ENCODE measurements around the gene RGS17.

RGS17 gene

DNA sequence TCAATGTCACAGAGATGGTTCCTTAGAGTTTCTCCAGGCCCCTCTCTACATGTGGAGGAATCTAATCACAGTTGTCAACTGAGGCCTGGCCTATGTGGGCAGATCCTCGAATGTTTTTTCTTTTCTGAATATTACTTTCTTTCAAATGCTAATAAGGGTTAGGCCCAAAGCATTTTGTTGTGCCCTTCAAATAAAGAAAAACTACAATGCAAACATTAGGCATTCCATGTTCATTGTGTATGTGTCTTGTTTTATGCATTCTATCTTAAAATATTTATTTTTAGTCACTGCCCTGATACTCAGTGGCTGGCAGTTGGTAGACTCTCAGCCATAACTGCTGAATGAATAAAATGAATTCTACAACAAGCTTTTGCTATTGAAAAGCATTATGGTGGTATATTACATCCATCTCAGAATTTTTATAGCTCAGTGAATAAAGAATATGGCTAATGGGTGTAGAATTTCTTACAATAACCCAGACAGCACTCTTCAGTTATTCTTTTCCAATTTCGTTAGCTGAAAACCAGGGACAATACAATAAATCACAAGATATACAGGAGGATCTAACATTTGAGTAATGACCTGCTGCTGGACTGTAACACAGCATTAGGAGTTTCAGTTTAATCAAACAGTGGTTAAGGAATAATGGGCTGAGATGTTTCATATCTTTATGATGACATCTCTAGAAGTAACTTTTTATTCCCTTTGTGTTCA, 28.3 kb downstream of the RGS17 start:
- no peak overlapping the region for H3K27ac ChIP-seq
- DNase-seq (ENCODE audit: low spot score): no peak
- TF ChIP-seq, protein P1, sequence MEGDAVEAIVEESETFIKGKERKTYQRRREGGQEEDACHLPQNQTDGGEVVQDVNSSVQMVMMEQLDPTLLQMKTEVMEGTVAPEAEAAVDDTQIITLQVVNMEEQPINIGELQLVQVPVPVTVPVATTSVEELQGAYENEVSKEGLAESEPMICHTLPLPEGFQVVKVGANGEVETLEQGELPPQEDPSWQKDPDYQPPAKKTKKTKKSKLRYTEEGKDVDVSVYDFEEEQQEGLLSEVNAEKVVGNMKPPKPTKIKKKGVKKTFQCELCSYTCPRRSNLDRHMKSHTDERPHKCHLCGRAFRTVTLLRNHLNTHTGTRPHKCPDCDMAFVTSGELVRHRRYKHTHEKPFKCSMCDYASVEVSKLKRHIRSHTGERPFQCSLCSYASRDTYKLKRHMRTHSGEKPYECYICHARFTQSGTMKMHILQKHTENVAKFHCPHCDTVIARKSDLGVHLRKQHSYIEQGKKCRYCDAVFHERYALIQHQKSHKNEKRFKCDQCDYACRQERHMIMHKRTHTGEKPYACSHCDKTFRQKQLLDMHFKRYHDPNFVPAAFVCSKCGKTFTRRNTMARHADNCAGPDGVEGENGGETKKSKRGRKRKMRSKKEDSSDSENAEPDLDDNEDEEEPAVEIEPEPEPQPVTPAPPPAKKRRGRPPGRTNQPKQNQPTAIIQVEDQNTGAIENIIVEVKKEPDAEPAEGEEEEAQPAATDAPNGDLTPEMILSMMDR (conservative IDR thresholded peaks at IDR 0.05; ENCODE audit: low read depth): no peak
- CTCF ChIA-PET: interaction anchor here (1.0 kb wide), 1 partner anchor 71 kb away, joined by 6 read pairs; no protein-coding TSS in a partner anchor
- POLR2A ChIA-PET (ENCODE audit: low non-redundant PET): no interaction called here

DNA sequence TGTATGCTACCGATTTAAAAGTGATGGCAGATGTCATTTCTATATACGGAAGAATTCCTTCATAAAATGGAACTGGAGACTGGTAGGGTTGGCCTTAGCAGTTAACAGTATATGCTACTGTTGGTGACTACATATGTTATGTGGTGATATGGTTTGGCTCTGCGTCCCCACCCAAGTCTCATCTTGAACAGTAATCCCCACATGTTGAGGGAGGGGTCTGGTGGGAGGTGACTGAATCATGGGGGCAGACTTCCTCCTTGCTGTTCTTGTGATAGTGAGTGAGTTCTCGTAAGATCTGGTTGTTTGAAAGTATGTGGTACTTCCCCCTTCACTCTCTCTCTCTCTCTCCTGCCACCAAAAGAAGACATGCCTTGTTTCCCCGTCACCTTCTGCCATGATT, 29.6 kb downstream of the RGS17 start:
- TF ChIP-seq, protein P1 (conservative IDR thresholded peaks at IDR 0.05; ENCODE audit: low read depth): no peak
- CTCF ChIA-PET: no interaction called here
- POLR2A ChIA-PET (ENCODE audit: low non-redundant PET): no interaction called here
- no peak for DNase-seq (ENCODE audit: low spot score)
- H3K27ac ChIP-seq: no peak overlapping the region

DNA sequence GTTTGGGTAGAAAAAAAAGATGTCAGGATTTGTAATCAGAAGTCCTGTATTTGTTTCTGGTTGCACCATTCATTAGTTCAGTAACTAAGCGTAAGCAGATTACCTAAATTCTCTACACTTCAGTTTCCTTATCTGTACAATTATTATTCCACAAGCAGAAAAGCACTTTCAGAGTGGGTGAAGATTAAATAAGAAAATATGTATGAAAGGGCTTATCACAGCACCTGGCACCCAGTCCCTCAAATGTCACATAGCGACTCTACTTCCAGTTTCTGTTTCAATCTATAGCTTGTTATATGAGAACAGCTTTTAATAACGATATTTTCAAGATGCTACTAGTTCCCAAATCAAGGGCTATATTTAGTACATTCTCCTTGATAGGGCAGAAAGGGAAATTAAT, 31.4 kb downstream of the RGS17 start:
- no peak overlapping the region for H3K27ac ChIP-seq
- CTCF ChIA-PET: interaction anchor here (0.7 kb wide), 1 partner anchor 69 kb away, joined by 3 read pairs; no protein-coding TSS in a partner anchor
- TF ChIP-seq, protein P1 (conservative IDR thresholded peaks at IDR 0.05; ENCODE audit: low read depth): no peak
- POLR2A ChIA-PET (ENCODE audit: low non-redundant PET): no interaction called here
- no peak for DNase-seq (ENCODE audit: low spot score)

DNA sequence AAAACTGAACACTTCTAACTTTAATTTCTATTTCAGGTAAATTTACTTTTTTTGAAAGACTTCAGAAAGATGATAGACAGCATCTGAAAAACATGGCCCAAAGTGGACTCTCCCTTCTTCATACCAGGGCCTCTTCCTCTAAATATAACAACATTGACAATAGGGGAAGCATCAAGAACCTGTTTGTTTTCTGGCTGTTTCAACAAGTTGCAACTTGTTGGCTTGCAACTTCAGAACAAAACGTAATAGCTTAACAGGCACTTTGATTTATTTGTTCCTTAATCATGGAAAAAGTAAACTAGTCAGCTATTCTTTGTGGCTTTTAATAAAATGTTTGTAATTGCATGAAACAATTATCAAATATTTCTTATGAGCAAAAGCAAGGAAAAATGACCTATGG, 34.3 kb downstream of the RGS17 start:
- CTCF ChIA-PET: interaction anchor here (0.8 kb wide), 1 partner anchor 106 kb away, joined by 3 read pairs; no protein-coding TSS in a partner anchor
- POLR2A ChIA-PET (ENCODE audit: low non-redundant PET): no interaction called here
- TF ChIP-seq, protein P1 (conservative IDR thresholded peaks at IDR 0.05; ENCODE audit: low read depth): no peak
- H3K27ac ChIP-seq: no peak overlapping the region
- peak; percentile 34 for DNase-seq (ENCODE audit: low spot score)

DNA sequence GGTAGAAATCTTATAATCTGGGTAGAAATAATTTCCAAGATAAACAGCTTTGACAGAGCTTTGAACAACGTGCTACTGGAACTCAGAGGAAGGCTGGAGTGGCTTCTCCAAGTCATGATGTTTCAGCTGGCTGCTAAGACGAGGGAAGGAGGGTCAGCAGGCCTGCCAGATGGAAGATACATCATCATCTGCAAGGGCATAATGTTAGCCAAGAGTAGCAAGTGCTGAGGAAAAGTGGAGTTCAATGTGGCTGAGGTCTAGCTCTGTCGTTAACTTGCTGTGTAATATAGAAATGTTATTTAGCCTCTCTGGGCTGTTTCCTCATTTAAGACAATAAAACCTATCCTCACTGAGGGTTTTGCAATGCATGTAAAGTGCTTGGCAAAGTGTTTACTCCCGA, 35.1 kb downstream of the RGS17 start:
- no peak for DNase-seq (ENCODE audit: low spot score)
- POLR2A ChIA-PET (ENCODE audit: low non-redundant PET): no interaction called here
- CTCF ChIA-PET: no interaction called here
- no peak overlapping the region for H3K27ac ChIP-seq
- TF ChIP-seq, protein P1 (conservative IDR thresholded peaks at IDR 0.05; ENCODE audit: low read depth): no peak

DNA sequence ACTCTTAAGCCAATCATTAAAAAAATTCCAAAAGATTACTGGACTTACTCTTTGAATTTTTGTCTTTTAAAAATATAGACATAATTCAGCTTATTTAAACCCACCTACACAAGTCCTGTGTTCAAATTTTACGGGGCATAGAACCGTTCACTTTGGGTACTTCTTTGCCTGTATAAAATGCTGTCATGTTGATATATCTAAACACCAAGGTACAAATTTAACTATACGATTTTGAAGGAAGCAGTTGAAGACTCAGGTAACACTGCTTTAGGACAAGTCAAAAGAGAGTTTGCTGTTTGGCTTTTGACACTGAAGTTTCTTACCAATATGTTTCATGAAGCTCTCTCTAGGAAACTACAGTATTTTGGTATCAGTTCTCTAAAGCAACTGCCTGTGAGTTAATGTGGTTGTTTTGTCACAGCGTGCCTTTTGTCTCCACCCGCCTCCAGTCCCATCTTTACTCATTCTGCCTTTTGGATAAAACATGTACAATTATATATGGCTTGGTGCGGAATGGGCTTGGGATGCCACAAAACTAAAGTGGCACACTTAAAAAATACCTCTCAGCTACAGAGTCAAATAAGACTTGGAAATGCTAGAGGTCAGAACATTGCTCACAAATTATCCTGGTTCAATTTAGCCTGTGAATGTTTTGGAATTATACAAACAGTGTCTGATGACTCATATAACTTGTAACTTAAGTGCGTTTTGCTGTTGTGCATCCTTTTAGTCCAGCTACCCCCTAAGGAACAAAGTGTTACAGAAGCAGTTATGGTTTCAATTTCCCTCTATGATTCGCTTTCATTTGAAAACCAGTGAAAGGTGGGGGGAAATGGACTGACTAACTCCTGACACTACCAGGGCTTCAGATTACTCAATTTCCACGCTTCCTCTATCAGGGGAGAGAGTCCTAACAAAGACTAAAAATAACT, 38.7 kb downstream of the RGS17 start:
- no peak overlapping the region for H3K27ac ChIP-seq
- ChIA-PET CTCF (no interaction called here), POLR2A (ENCODE audit: low non-redundant PET) (no interaction called here)
- DNase-seq (ENCODE audit: low spot score): peak; percentile 51
- TF ChIP-seq, protein P1 (conservative IDR thresholded peaks at IDR 0.05; ENCODE audit: low read depth): no peak
